Hepatocyte (in vitro differentiated cells): Measurements from ENCODE around the gene ABCA3. TPM values are rescaled to one million over a fixed set of nuclear protein-coding genes. Genes with fewer than 3 reads are reported as not detected.

ENCODE experiments used
- DNase-seq: peaks from one replicate; pipeline ENCODE4 v3.0.0-alpha.2; 2016; ENCODE audit warnings: low spot score
- H2AFZ ChIP-seq: fragments of 200-600 bp; sonication (generic); 2 replicates; pipeline ENCODE4 v1.6.0; 2016; ENCODE audit warnings: antibody characterized with exemption, mild to moderate bottlenecking
- H3K27ac ChIP-seq: fragments of 200-600 bp; sonication (generic); 2 replicates; pipeline ENCODE4 v1.5.1; 2016; ENCODE audit warnings: mild to moderate bottlenecking
- H3K27me3 ChIP-seq: fragments of 200-600 bp; sonication (generic); 2 replicates; pipeline ENCODE4 v1.6.1; 2016
- H3K36me3 ChIP-seq: fragments of 200-600 bp; sonication (generic); replicated peaks from 2 replicates; pipeline ENCODE4 v1.5.1; 2016; ENCODE audit warnings: low read depth; ENCODE audit not compliant: insufficient read depth
- H3K4me1 ChIP-seq: fragments of 200-600 bp; sonication (generic); 2 replicates; pipeline ENCODE4 v1.5.1; 2016; ENCODE audit warnings: mild to moderate bottlenecking, moderate library complexity; ENCODE audit not compliant: insufficient read depth
- H3K4me2 ChIP-seq: fragments of 200-600 bp; sonication (generic); 2 replicates; pipeline ENCODE4 v1.6.0; 2016
- H3K4me3 ChIP-seq: fragments of 200-600 bp; sonication (generic); 2 replicates; pipeline ENCODE4 v1.5.1; 2016; ENCODE audit warnings: mild to moderate bottlenecking
- H3K79me2 ChIP-seq: fragments of 200-600 bp; sonication (generic); 2 replicates; pipeline ENCODE4 v1.6.0; 2017; ENCODE audit warnings: mild to moderate bottlenecking
- H3K9me2 ChIP-seq: fragments of 200-600 bp; sonication (generic); replicated peaks from 2 replicates; pipeline ENCODE4 v1.6.0; 2017; ENCODE audit warnings: mild to moderate bottlenecking; ENCODE audit not compliant: insufficient read depth
- H3K9me3 ChIP-seq: fragments of 200-600 bp; sonication (generic); 2 replicates; pipeline ENCODE4 v1.5.1; 2016; ENCODE audit warnings: low read depth, mild to moderate bottlenecking
- H4K20me1 ChIP-seq: fragments of 200-600 bp; sonication (generic); 2 replicates; pipeline ENCODE4 v1.6.0; 2016; ENCODE audit warnings: mild to moderate bottlenecking; ENCODE audit not compliant: insufficient read depth, poor library complexity, severe bottlenecking
- CTCF ChIP-seq: fragments of 200-600 bp; sonication (generic); IDR thresholded peaks from 2 replicates; pipeline ENCODE4 v1.5.1; 2016; ENCODE audit warnings: antibody characterized with exemption, mild to moderate bottlenecking; ENCODE audit not compliant: poor library complexity
- EZH2 ChIP-seq: fragments of 200-600 bp; sonication (generic); IDR thresholded peaks from 2 replicates; pipeline ENCODE4 v1.6.1; 2016; ENCODE audit warnings: antibody characterized with exemption, mild to moderate bottlenecking, borderline replicate concordance
- EZH2phosphoT487 ChIP-seq: fragments of 200-600 bp; sonication (generic); IDR thresholded peaks from one replicate; pipeline ENCODE4 v1.6.1; 2018; ENCODE audit warnings: antibody characterized with exemption, mild to moderate bottlenecking, low read depth, moderate library complexity; ENCODE audit not compliant: unreplicated experiment, severe bottlenecking
- WGBS: methylation state at CpG from one replicate; pipeline ENCODE4 v1.1.6; 2016; ENCODE audit warnings: low lambda C conversion rate; ENCODE audit errors: missing lambda C conversion rate; 5-methylcytosine and 5-hydroxymethylcytosine counted together
- polyA plus RNA-seq: library from polyadenylated mRNA; unstranded; fragments of >200 nt; fragmentation: Nextera tagmentation; extraction: Ambion mirVana; gene quantifications from 2 replicates; pipeline ENCODE4 v1.2.1, GENCODE V29; 2016
- total RNA-seq: library from RNA; depleted of rRNA; stranded (reverse); fragments of >200 nt; gene quantifications from 2 replicates; pipeline ENCODE4 v1.2.3, GENCODE V29; 2014

Gene ABCA3
- total and polyA plus RNA-seq, 2 experiments from 2014 or later, result 0.94 to 1.8 TPM

DNA sequence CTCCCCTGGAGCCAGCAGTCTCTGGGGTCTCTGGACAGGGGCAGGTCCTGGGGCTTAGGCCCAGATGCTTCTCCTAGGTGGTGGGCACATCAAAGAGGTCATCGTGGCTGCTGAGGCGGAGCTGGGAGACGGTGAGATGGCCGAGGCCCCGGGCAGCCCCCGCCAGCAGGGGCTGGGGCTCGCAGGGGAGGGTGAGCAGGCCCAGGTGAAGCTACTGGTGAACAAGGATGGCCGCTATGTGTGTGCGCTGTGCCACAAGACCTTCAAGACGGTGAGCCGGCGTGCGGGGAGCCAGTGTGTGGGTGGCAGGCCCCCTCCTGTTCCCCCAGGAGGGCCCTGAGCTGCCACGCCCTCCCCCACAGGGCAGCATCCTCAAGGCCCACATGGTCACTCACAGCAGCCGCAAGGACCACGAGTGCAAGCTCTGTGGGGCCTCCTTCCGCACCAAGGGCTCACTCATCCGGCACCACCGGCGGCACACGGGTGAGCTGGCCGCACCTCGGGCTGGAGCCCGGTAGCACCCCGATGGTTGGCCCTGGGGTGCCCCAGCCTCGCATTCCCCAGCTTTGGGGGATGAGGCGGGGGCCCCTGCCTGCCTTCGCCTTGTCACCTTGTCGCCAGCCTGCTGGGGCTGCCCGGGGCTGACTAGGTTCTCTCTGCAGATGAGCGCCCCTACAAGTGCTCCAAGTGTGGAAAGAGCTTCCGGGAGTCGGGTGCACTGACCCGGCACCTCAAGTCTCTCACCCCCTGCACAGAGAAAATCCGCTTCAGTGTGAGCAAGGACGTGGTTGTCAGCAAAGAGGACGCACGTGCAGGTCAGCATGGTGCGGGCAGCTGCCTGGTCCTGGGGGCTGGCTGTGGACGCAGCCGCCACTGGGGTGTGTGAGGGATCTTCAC lies 108.2 kb downstream of the ABCA3 start:
- H4K20me1 ChIP-seq, result peaks cover 8% of the 10 kb centered on the region
- 95% methylated on average over 34 of the region's 41 CpGs for WGBS
- no peak overlapping the region for H3K27ac ChIP-seq
- H3K4me1 ChIP-seq, result peaks cover 13% of the 10 kb centered on the region
- no peak overlapping the region for H3K4me2 ChIP-seq
- no peaks in the 10 kb centered on the region for H3K36me3 ChIP-seq
- H3K4me3 ChIP-seq, result no peak overlapping the region
- no peaks in the 10 kb centered on the region for H3K9me2 ChIP-seq
- peaks cover 21% of the 10 kb centered on the region for H3K27me3 ChIP-seq
- no peak overlapping the region for H2AFZ ChIP-seq
- no peak for DNase-seq
- H3K79me2 ChIP-seq, result peaks cover 7% of the 10 kb centered on the region
- TF ChIP-seq EZH2 (no peak), CTCF (no peak), EZH2phosphoT487 (no peak)
- no peaks in the 10 kb centered on the region for H3K9me3 ChIP-seq

DNA sequence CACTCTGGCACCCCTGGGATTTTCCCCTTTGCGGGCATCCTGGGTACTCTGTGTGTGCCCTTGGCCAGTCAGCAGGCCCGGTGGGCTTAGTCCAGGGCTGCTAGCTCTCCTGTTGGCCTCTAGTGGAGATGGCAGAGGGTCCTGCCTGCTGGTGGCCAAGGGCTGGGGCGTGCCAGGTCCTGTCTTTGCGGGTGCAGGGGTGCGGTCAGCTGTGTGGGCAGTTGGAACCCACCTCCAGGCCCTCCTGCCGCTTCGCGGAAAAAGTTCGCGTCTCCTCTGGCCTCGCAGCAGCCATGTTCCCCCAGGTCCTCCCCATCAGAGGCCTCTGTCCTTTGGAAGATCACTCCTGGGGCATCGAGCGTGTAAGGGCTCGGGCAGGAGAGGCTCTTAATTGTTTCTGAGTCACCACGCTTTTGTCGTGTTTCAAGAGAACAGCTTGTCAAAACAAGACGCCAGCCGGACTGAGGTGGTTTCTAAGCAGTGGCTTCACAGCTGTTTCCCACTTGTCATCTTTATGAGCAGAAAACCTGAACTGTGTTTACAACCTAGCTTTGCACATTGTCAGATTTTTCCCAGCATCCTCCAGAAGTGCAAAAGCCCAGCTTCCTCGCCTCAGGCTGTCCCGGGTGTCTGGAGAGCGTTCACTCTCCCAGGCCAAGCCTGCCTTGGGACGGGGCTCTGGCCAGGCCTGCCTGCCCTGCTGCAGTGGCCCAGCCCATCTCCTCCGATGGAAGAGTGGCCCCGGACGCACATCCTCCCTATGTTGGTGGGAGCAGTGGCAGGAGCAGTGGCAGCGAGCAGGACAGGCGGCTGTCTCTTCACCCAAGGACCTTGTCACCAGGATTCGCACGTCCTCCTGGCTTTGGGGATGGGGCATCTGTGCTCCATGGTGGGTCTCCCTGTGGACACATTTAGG lies 109.3 kb downstream of the ABCA3 start:
- WGBS, result 87% methylated on average over 29 of the region's 29 CpGs
- H3K79me2 ChIP-seq, result peaks cover 18% of the 10 kb centered on the region
- no peak overlapping the region for H3K27ac ChIP-seq
- H3K4me3 ChIP-seq, result no peak overlapping the region
- DNase-seq, result no peak
- H2AFZ ChIP-seq, result no peak overlapping the region
- H4K20me1 ChIP-seq, result peaks cover 6% of the 10 kb centered on the region
- peaks cover 10% of the 10 kb centered on the region for H3K27me3 ChIP-seq
- H3K9me2 ChIP-seq, result no peaks in the 10 kb centered on the region
- H3K9me3 ChIP-seq, result no peaks in the 10 kb centered on the region
- no peak overlapping the region for H3K4me2 ChIP-seq
- TF ChIP-seq EZH2, result no peak
- no peak for TF ChIP-seq EZH2phosphoT487
- no peak for TF ChIP-seq CTCF
- peaks cover 7% of the 10 kb centered on the region for H3K4me1 ChIP-seq
- H3K36me3 ChIP-seq, result no peaks in the 10 kb centered on the region

- TF ChIP-seq CTCF (no peak), EZH2 (no peak), EZH2phosphoT487 (no peak)
- WGBS, result 100% methylated on average over 8 of the region's 13 CpGs
- DNase-seq, result no peak
- Histone ChIP-seq H3K27ac (no peak overlapping the region), H3K79me2 (peaks cover 27% of the 10 kb centered on the region), H2AFZ (no peak overlapping the region), H3K4me1 (peaks cover 5% of the 10 kb centered on the region), H3K9me2 (no peaks in the 10 kb centered on the region), H3K27me3 (peaks cover 2% of the 10 kb centered on the region), H4K20me1 (peaks cover 10% of the 10 kb centered on the region), H3K36me3 (no peaks in the 10 kb centered on the region), H3K9me3 (no peaks in the 10 kb centered on the region), H3K4me3 (no peak overlapping the region), H3K4me2 (no peak overlapping the region)
Measured at GRCh38 chr16:2230376-2230775, 110.2 kb downstream of the ABCA3 start.
